GM15510 (cell line): ENCODE data around the gene NEGR1.

ENCODE experiments used
- POLR2A ChIP-seq: IDR thresholded peaks from 3 replicates; pipeline ENCODE4 v1.6.1; 2011; ENCODE audit warnings: borderline replicate concordance; ENCODE audit not compliant: insufficient read length; ENCODE audit errors: extremely low read depth

Gene NEGR1

GRCh38 chr1:71788113-71788512, 494.2 kb downstream of the NEGR1 start:
- TF ChIP-seq POLR2A: no peak

- no peak for TF ChIP-seq POLR2A
These were observed 494.6 kb downstream of the NEGR1 start for GRCh38 chr1:71787699-71788098.

GRCh38 chr1:71786218-71786617, 496.1 kb downstream of the NEGR1 start:
- no peak for TF ChIP-seq POLR2A

GRCh38 chr1:71785450-71785849, 496.9 kb downstream of the NEGR1 start:
- no peak for TF ChIP-seq POLR2A

GRCh38 chr1:71785000-71785399, 497.3 kb downstream of the NEGR1 start:
- no peak for TF ChIP-seq POLR2A

GRCh38 chr1:71784241-71784640, 498.1 kb downstream of the NEGR1 start:
- TF ChIP-seq POLR2A: no peak

- no peak for TF ChIP-seq POLR2A
These were observed 499.3 kb downstream of the NEGR1 start for GRCh38 chr1:71783071-71783470.

- TF ChIP-seq POLR2A: no peak
These were observed 500.9 kb downstream of the NEGR1 start for GRCh38 chr1:71781450-71781849.

- no peak for TF ChIP-seq POLR2A
These were observed 501.7 kb downstream of the NEGR1 start for GRCh38 chr1:71780681-71781080.

- TF ChIP-seq POLR2A: no peak
These were observed 503.4 kb downstream of the NEGR1 start for GRCh38 chr1:71778940-71779339.

GRCh38 chr1:71777094-71777493, 505.2 kb downstream of the NEGR1 start:
- TF ChIP-seq POLR2A: no peak

- no peak for TF ChIP-seq POLR2A
These were observed 507.6 kb downstream of the NEGR1 start for GRCh38 chr1:71774705-71775104.

- TF ChIP-seq POLR2A: no peak
These were observed 512.2 kb downstream of the NEGR1 start for GRCh38 chr1:71770121-71770520.

GRCh38 chr1:71766748-71767147, 515.6 kb downstream of the NEGR1 start:
- TF ChIP-seq POLR2A: no peak

GRCh38 chr1:71762514-71763255, 519.7 kb downstream of the NEGR1 start:
- no peak for TF ChIP-seq POLR2A

GRCh38 chr1:71755441-71755840, 526.9 kb downstream of the NEGR1 start:
- TF ChIP-seq POLR2A: no peak

GRCh38 chr1:71753746-71754145, 528.6 kb downstream of the NEGR1 start:
- TF ChIP-seq POLR2A: no peak
